MCF 10A (cell line): ENCODE measurements around the gene TNFRSF6B. TPM values are rescaled to one million over a fixed set of nuclear protein-coding genes. Genes with fewer than 3 reads are reported as not detected.

ENCODE experiments used
- BruUV-seq: library from RNA; stranded (reverse); fragments of 400-500 nt; replicated peaks from 2 replicates; lab custom pipeline; 2021; lab: Mats Ljungman, UMichigan
- CTCF ChIA-PET: fragments of 300-600 bp; sonication (Branson Sonifier 250); formaldehyde crosslinking; extraction: SDS; loops from one replicate; lab custom pipeline; 2021; ENCODE audit warnings: antibody characterized with exemption, inconsistent platforms; lab: Yijun Ruan, JAX
- POLR2A ChIA-PET: fragments of 300-600, 350-650 bp; sonication (Branson Sonifier 250); formaldehyde crosslinking; extraction: SDS; loops from one replicate; lab custom pipeline; 2020; ENCODE audit warnings: antibody characterized with exemption, inconsistent platforms; lab: Yijun Ruan, JAX
- DNase-seq: peaks from one replicate; pipeline ENCODE4 v3.0.0-alpha.2; 2018; ENCODE audit not compliant: unreplicated experiment
- H3K27ac Mint-ChIP-seq: one replicate; pipeline ENCODE4 v1.8.0; 2022; ENCODE audit warnings: mild to moderate bottlenecking, low read depth, mixed read lengths; ENCODE audit not compliant: unreplicated experiment
- H3K27me3 Mint-ChIP-seq: one replicate; pipeline ENCODE4 v1.8.0; 2022; ENCODE audit warnings: mixed read lengths; ENCODE audit not compliant: insufficient read depth, unreplicated experiment
- H3K36me3 Mint-ChIP-seq: one replicate; pipeline ENCODE4 v1.8.0; 2022; ENCODE audit warnings: mild to moderate bottlenecking, moderate library complexity, mixed read lengths; ENCODE audit not compliant: insufficient read depth, unreplicated experiment
- H3K4me1 Mint-ChIP-seq: one replicate; pipeline ENCODE4 v1.8.0; 2022; ENCODE audit warnings: mixed read lengths; ENCODE audit not compliant: insufficient read depth, unreplicated experiment
- H3K4me3 Mint-ChIP-seq: one replicate; pipeline ENCODE4 v1.8.0; 2022; ENCODE audit warnings: mild to moderate bottlenecking, moderate library complexity, mixed read lengths; ENCODE audit not compliant: unreplicated experiment
- H3K9me3 Mint-ChIP-seq: one replicate; pipeline ENCODE4 v1.8.0; 2022; ENCODE audit warnings: mixed read lengths; ENCODE audit not compliant: unreplicated experiment
- CTCF ChIP-seq: fragments of 200-600 bp; IDR thresholded peaks from one replicate; pipeline ENCODE4 v1.8.0; 2022; ENCODE audit warnings: antibody characterized with exemption, mild to moderate bottlenecking; ENCODE audit not compliant: unreplicated experiment
- intact Hi-C: fragments of 100-400 bp; cut with micrococcal nuclease; formaldehyde crosslinking; loops from 2 replicates; pipeline ENCODE4 v1.14.1; 2022
- total RNA-seq: library from RNA; stranded (reverse); gene quantifications from 2 replicates; pipeline ENCODE4 v1.2.3, GENCODE V29; 2022

Gene TNFRSF6B
- total RNA-seq, 1 experiment from 2014 or later = 24.4 TPM

- Mint-ChIP-seq H3K4me3 (no peak overlapping the region), H3K27me3 (no peaks in the 10 kb centered on the region), H3K9me3 (no peaks in the 10 kb centered on the region), H3K36me3 (peaks cover 50% of the 10 kb centered on the region), H3K4me1 (peaks cover 12% of the 10 kb centered on the region), H3K27ac (no peak overlapping the region)
- POLR2A ChIA-PET = interaction anchor here (0.6 to 2.0 kb wide), 3 partner anchors 17 to 279 kb away, joined by 3 to 13 read pairs (median 5); partner anchors contain the start of gene PRPF6
- intact Hi-C loops = no loop called here
- DNase-seq = no peak
- BruUV-seq = no TSS peak
- no peak for TF ChIP-seq CTCF
- CTCF ChIA-PET = no interaction called here
These were observed 5.0 kb downstream of the TNFRSF6B start for GRCh38 chr20:63701329-63702035.

DNA sequence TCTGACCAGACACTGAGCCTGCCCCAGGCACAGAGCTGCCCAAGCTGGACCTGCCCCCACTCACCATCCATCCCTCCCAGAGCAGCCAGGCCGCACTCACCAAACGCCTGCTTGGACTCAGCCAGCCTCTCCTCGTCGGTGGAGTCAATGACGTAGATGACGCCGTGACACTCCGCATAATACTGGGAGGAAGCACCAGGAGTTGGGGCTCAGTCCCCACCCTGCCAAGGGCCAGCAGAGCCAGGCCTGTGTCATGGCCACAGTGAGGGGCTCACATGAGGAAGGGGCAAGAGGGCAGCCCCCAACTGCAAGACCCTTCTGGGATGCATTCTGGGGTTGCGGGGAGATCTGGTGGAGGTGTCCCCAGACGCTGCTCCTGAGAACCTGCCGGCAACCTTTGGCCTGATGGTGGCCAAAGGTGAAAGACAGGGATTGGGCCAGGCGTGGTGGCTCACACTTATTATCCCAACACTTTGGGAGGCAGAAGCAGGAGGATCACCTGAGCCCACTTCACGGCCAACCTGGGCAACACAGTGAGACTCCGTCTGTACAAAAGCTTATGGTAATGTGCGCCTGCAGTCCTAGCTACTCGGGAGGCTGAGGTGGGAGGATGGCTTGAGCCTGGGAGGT lies 5.7 kb downstream of the TNFRSF6B start:
- ChIA-PET POLR2A (interaction anchor here (0.5 to 2.0 kb wide), 4 partner anchors 17 to 44 kb away, joined by 3 to 13 read pairs (median 4); partner anchors contain the start of gene RTEL1), CTCF (interaction anchor here (1.1 kb wide), 1 partner anchor 252 kb away, joined by 3 read pairs; no protein-coding TSS in a partner anchor)
- H3K4me3 Mint-ChIP-seq = no peak overlapping the region
- DNase-seq = no peak
- no peaks in the 10 kb centered on the region for H3K9me3 Mint-ChIP-seq
- no peak overlapping the region for H3K27ac Mint-ChIP-seq
- H3K36me3 Mint-ChIP-seq = peaks cover 49% of the 10 kb centered on the region
- H3K27me3 Mint-ChIP-seq = no peaks in the 10 kb centered on the region
- H3K4me1 Mint-ChIP-seq = peaks cover 12% of the 10 kb centered on the region
- no peak for TF ChIP-seq CTCF
- BruUV-seq = no TSS peak
- intact Hi-C loops = no loop called here

DNA sequence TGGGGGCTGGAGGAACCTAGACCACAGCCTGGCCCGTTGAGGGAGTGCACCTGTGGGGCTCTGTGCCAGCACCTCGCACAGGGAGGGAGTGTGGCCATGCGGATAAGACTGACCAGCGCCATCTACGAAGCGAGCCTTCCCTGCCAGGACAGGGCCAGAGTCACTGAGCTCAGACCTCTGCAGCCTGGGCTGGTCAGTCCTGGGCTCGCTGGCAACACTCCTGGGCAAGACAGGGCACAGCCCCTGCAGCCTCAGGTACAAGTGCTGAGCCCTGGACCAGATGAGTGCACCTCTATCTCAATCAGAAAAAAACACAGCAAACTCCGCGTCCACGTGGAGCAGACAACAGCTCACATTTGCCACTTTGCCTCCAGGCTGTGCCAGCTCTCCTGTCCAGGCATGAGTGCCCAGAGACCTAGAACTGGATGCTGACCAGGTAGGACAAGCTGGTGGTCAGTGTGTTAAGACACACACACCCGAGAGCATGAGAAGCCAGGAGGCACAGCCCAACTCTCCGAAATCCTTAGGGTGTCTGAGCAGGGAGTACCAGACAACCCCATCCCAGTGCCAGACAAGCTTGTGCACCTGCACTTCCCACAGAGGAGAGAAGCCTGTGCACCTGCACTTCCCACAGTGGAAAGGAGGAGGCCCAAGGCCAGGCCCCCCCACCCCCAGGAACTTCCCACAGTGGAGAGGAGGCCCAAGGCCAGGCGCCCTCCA lies 6.5 kb downstream of the TNFRSF6B start:
- TF ChIP-seq CTCF = no peak
- Mint-ChIP-seq H3K9me3 (no peaks in the 10 kb centered on the region), H3K4me1 (peaks cover 12% of the 10 kb centered on the region), H3K27ac (peak overlapping the region; percentile 23), H3K36me3 (peaks cover 43% of the 10 kb centered on the region), H3K27me3 (no peaks in the 10 kb centered on the region), H3K4me3 (no peak overlapping the region)
- CTCF ChIA-PET = interaction anchor here (0.6 to 1.1 kb wide), 3 partner anchors 19 to 519 kb away, joined by 3 read pairs; no protein-coding TSS in a partner anchor
- BruUV-seq = no TSS peak
- POLR2A ChIA-PET = interaction anchor here (0.5 to 2.0 kb wide), 6 partner anchors 19 to 162 kb away, joined by 3 to 13 read pairs (median 4); partner anchors contain the start of genes RTEL1 and TPD52L2
- no peak for DNase-seq
- intact Hi-C loops = no loop called here
